DOHH2 (cell line): ENCODE results near the gene TBX21.

Experiments used
- CTCF ChIP-seq: fragments of 200-600 bp; sonication (generic); IDR thresholded peaks from one replicate; pipeline ENCODE4 v1.5.1; 2014; ENCODE audit warnings: antibody characterized with exemption, mild to moderate bottlenecking, low read depth, low read length; ENCODE audit not compliant: poor library complexity, severe bottlenecking
- EZH2phosphoT487 ChIP-seq: fragments of 200-600 bp; sonication (generic); IDR thresholded peaks from 2 replicates; pipeline ENCODE4 v1.6.1; 2017; ENCODE audit warnings: borderline replicate concordance, mild to moderate bottlenecking, antibody characterized with exemption, low read length, moderate library complexity, mixed read lengths

GRCh38 chr17:47781397-47781796 is 48.4 kb downstream of the TBX21 start:
- TF ChIP-seq CTCF (no peak), EZH2phosphoT487 (no peak)
